ENCODE measurements around the gene LIME1.

LIME1 gene

DNA sequence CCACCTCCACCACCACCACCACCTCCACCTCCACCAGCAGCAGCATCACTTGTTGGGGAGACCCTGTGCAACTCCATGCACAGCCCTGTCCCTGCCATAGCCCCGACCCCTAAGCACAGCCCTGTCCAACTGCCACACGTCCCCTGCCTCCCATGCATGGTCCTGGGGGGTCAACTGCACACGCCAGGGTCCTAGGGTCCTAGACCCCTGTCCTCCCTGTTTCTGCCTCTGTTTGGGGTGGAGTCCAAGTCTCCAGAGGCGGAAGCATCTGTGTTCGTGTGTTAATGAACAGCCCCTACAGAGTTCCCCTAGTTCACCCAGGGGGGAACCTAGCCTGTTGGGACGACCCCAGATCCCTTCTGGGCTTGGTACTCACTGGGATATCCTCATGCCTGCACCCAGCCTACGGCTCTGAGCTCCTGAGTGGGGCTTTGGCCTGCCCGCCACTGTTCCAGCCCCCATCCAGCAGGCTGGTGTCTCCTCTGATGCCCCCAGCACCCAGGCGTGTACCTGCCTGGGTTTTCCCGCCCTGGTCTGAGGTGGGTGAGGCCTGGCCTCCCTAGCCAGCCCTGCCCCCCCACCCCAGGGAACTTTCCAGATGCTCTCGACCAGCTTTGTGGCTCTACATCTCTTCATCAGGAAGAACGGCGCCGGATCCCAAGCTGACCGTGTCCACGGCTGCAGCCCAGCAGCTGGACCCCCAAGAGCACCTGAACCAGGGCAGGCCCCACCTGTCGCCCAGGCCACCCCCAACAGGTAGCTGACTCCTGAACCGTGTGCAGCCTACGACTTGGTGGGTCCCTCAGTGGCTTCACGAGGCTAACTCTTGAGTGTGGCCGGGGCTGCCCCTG, 42.5 kb upstream of the LIME1 start:
- FAIRE-seq = no peak
- TF ChIP-seq POLR2A (IDR thresholded peaks at IDR 0.05; ENCODE audit: low read depth, low read length) = no peak

DNA sequence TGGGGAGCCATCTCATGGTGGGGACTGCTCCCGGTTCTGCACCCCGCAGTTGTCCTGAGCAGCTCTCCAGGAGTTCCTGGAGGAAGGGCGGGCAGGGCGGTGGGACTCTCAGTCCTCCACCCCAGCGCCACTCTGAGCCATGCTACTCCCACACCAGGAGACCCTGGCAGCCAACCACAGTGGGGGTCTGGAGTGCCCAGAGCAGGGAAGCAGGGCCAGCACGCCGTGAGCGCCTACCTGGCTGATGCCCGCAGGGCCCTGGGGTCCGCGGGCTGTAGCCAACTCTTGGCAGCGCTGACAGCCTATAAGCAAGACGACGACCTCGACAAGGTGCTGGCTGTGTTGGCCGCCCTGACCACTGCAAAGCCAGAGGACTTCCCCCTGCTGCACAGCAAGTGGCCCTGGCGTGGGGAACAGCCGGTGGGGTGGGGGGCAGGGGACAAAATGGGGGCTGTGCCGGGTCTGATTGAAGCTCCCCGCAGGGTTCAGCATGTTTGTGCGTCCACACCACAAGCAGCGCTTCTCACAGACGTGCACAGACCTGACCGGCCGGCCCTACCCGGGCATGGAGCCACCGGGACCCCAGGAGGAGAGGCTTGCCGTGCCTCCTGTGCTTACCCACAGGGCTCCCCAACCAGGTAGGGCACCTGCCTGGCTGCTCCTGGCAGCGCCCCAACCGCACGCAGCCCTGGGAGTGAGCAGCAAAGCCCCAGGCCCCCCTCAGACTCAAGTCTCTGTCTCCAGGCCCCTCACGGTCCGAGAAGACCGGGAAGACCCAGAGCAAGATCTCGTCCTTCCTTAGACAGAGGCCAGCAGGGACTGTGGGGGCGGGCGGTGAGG, 41.7 kb upstream of the LIME1 start:
- FAIRE-seq (no peak), DNase-seq (ENCODE audit: insufficient read length, low spot score) (no peak)
- no peak for TF ChIP-seq POLR2A (IDR thresholded peaks at IDR 0.05; ENCODE audit: low read depth, low read length)

More for the DNA sequence above, 42.5 kb upstream of the LIME1 start:
- DNase-seq (ENCODE audit: insufficient read length, low spot score) = no peak

DNA sequence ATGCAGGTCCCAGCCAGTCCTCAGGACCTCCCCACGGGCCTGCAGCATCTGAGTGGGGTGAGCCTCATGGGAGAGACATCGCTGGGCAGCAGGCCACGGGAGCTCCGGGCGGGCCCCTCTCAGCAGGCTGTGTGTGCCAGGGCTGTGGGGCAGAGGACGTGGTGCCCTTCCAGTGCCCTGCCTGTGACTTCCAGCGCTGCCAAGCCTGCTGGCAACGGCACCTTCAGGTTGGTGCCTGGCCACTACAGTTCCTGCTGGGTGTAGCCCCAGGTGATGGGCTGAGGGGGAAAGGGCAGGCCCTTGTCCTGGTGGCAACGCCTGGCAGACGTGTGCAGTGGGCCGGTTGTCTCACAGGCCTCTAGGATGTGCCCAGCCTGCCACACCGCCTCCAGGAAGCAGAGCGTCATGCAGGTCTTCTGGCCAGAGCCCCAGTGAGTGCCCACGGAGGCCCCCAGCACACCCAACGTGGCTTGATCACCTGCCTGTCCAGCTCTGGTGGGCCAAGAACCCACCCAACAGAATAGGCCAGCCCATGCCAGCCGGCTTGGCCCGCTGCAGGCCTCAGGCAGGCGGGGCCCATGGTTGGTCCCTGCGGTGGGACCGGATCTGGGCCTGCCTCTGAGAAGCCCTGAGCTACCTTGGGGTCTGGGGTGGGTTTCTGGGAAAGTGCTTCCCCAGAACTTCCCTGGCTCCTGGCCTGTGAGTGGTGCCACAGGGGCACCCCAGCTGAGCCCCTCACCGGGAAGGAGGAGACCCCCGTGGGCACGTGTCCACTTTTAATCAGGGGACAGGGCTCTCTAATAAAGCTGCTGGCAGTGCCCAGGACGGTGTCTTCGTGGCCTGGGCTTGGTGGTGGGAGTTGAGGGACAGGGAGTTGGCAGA, 40.8 kb upstream of the LIME1 start:
- TF ChIP-seq POLR2A (IDR thresholded peaks at IDR 0.05; ENCODE audit: low read depth, low read length) = no peak
- FAIRE-seq (no peak), DNase-seq (ENCODE audit: insufficient read length, low spot score) (no peak)

DNA sequence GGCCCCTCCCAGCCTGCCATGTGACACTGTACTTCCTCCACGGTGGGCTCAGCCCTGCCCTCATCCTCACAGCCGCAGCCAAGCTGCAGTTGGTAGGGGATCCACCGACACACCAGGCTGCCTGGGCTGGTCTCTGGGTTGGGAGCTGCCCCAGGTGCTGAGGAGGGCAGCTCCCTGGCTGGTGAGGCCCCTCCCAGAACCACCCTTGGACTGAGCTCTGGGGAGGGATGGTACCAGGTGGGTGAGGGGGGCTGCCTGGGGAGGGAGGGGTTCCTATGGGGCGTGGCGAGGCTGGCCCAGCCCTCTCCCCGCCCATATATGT, 40.2 kb upstream of the LIME1 start:
- TF ChIP-seq POLR2A (IDR thresholded peaks at IDR 0.05; ENCODE audit: low read depth, low read length) = no peak
- peak; percentile 42 for DNase-seq (ENCODE audit: insufficient read length, low spot score)
- no peak for FAIRE-seq

DNA sequence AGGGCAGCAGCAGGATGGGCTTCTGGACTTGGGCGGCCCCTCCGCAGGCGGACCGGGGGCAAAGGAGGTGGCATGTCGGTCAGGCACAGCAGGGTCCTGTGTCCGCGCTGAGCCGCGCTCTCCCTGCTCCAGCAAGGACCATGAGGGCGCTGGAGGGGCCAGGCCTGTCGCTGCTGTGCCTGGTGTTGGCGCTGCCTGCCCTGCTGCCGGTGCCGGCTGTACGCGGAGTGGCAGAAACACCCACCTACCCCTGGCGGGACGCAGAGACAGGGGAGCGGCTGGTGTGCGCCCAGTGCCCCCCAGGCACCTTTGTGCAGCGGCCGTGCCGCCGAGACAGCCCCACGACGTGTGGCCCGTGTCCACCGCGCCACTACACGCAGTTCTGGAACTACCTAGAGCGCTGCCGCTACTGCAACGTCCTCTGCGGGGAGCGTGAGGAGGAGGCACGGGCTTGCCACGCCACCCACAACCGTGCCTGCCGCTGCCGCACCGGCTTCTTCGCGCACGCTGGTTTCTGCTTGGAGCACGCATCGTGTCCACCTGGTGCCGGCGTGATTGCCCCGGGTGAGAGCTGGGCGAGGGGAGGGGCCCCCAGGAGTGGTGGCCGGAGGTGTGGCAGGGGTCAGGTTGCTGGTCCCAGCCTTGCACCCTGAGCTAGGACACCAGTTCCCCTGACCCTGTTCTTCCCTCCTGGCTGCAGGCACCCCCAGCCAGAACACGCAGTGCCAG, 39.7 kb upstream of the LIME1 start, which contains the start of gene TNFRSF6B:
TSS of gene TNFRSF6B (plus strand) at position 25 of the 729 bp plus-strand sequence. CDS start at position 141, 116 bp downstream.
- TF ChIP-seq POLR2A (IDR thresholded peaks at IDR 0.05; ENCODE audit: low read depth, low read length) = no peak; the same call in 1 of the 2 replicates
- DNase-seq (ENCODE audit: insufficient read length, low spot score) (no peak), FAIRE-seq (no peak)

DNA sequence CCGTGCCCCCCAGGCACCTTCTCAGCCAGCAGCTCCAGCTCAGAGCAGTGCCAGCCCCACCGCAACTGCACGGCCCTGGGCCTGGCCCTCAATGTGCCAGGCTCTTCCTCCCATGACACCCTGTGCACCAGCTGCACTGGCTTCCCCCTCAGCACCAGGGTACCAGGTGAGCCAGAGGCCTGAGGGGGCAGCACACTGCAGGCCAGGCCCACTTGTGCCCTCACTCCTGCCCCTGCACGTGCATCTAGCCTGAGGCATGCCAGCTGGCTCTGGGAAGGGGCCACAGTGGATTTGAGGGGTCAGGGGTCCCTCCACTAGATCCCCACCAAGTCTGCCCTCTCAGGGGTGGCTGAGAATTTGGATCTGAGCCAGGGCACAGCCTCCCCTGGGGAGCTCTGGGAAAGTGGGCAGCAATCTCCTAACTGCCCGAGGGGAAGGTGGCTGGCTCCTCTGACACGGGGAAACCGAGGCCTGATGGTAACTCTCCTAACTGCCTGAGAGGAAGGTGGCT, 39.1 kb upstream of the LIME1 start:
- DNase-seq (ENCODE audit: insufficient read length, low spot score) (peak; percentile 38), FAIRE-seq (no peak)
- no peak for TF ChIP-seq POLR2A (IDR thresholded peaks at IDR 0.05; ENCODE audit: low read depth, low read length)

DNA sequence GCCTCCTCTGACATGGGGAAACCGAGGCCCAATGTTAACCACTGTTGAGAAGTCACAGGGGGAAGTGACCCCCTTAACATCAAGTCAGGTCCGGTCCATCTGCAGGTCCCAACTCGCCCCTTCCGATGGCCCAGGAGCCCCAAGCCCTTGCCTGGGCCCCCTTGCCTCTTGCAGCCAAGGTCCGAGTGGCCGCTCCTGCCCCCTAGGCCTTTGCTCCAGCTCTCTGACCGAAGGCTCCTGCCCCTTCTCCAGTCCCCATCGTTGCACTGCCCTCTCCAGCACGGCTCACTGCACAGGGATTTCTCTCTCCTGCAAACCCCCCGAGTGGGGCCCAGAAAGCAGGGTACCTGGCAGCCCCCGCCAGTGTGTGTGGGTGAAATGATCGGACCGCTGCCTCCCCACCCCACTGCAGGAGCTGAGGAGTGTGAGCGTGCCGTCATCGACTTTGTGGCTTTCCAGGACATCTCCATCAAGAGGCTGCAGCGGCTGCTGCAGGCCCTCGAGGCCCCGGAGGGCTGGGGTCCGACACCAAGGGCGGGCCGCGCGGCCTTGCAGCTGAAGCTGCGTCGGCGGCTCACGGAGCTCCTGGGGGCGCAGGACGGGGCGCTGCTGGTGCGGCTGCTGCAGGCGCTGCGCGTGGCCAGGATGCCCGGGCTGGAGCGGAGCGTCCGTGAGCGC, 38.5 kb upstream of the LIME1 start:
- DNase-seq (ENCODE audit: insufficient read length, low spot score) = no peak
- FAIRE-seq = no peak
- no peak for TF ChIP-seq POLR2A (IDR thresholded peaks at IDR 0.05; ENCODE audit: low read depth, low read length)

DNA sequence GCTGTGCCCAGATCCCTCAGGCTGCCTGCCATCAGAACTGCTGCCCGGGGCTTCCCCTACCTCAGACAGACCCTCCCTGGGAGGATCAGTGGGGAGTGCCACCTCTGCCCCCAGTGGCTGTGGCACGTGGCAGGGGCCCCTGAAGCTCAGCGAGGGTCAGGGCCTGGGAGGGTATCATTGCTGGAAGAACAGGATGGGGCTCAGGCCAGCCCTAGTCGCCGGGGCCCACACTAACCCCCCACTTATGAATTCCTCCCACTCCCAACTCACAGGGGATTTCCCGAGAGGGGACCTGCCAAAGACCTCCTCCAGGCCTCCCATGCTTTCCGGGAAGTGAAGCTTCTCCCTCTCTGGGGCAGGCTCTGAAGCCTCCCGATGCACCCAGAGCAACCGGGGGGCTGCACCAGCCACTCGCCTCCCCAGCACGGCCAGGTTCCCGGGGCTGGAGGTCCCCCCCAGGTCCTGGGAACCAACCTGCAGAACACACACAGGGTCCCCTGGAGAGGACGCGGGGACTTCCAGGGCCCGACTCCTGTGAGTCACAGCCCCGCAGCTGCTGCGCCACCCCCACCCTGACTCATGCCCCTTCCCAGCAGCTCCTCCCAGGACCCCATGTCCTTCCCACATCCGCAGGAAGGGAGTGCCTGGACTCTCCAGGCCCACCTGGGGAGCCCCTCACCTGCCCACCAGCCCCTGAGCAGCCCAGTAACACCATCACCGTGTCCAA, 37.6 kb upstream of the LIME1 start:
- DNase-seq (ENCODE audit: insufficient read length, low spot score) = peak; percentile 96
- TF ChIP-seq POLR2A (IDR thresholded peaks at IDR 0.05; ENCODE audit: low read depth, low read length) = no peak
- no peak for FAIRE-seq

DNA sequence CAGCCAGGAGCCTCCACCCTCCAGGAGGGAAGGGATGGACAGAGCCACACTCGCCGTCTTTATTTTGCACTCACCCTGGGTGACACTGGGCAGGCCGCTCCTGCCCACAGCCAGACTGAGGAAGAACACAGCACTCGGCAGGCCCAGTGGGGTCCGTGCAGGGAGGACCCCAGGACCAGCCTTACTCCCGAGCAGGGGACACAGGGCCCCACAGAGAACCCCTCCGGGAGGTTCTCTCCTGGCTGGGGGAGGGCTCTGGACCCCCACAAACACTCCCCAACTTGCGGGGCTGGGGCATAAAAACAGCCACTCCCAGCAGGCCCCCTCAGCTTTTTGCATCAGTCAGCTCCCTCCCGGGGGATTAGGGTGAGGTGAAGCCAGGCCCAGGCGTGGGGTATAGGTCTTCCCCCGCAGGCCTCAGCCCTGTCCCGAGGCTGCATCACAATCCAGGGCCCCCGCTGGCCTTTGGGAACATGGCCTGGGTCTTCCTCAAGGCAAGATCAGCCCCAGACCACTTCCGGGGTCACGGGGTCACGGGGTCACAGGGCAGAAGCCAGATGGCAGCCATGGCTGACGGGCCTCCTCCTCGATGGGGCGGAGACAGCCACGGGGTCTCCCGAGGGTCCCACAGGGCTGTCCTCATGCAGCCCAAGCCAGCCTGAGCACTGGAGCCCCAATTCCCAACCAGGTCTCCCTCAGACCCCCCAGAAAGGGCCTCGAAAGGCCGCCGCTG, 36.8 kb upstream of the LIME1 start:
- DNase-seq (ENCODE audit: insufficient read length, low spot score) = peak; percentile 31
- no peak for FAIRE-seq
- no peak for TF ChIP-seq POLR2A (IDR thresholded peaks at IDR 0.05; ENCODE audit: low read depth, low read length)

DNA sequence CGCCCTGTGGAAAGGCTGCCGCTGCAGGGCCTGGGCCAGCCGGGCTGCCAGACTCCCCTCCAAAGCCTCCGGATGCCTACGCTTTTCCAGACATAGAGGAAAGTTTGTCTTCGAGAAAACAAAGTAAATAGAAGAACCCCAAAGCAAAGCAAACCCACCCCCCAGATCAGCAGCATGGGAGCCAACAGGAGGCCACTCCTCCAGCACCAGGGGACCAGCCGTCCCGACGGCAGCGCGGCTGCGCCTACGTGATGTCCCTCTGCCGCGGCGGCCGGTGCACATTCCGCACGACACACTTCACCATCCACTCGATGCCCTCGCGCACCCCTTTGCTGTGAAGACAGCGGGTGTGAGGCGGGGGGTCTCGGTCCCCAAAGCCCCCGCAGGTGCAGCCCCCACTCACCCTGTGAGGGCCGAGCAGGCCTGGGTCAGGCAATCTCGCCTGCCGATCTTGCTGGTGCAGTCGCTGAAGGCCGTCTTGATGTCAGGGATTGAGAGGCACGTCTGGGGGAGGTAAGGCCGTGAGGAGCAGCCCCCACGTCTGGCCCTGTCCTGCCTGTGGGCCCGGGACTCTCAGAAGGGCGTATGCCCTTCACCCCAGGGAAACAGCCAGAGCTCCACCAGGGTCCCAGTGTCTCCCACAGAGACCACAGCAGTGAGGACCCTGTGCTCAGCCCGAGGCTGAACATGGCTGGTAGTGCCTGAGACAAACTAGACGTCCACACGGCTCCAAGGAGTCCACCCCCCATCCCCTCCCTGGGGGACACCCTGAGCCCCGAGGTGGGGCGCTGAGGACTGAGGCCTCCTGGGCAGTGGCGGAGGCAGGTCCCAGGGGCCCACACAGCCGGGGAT, 36.0 kb upstream of the LIME1 start:
- DNase-seq (ENCODE audit: insufficient read length, low spot score) = no peak
- TF ChIP-seq POLR2A (IDR thresholded peaks at IDR 0.05; ENCODE audit: low read depth, low read length) = no peak
- no peak for FAIRE-seq

DNA sequence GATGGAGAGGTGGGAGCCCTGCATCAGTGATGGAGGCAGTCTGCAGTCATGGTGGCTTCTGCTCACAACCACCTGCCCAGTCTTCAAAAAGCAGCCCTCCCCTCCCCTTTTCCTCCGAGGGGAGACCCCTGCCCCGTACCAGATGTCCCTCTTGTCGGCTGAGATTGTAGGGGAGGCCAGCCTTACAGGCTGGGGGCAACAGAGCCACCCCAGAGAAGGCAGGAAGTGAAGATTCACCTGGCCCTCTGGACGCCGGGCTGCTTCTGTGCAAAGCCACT, 35.5 kb upstream of the LIME1 start:
- FAIRE-seq = no peak
- DNase-seq (ENCODE audit: insufficient read length, low spot score) = no peak
- TF ChIP-seq POLR2A (IDR thresholded peaks at IDR 0.05; ENCODE audit: low read depth, low read length) = no peak
